ENCODE measurements around the gene MSH2.
"Not testable (repeated sequence)": the region's sequence is repeated elsewhere in the genome, so short reads cannot be mapped to it uniquely, and the experiment has no call there.

MSH2 gene

GRCh38 chr2:47402805-47403608 lies at the start of gene MSH2:
Gene MSH2, plus strand, starts transcription at chr2:47403156. Its CDS starts 36 bp downstream, at chr2:47403192.
- DNase-seq (peak; percentile 92 to 95), ATAC-seq (peak; percentile 94)
- H3K4me3 Mint-ChIP-seq, result peak within 1 kb of the TSS; percentile 97 to 99
- no peaks in the 10 kb centered on the region for H3K27me3 Mint-ChIP-seq
- peak within 1 kb of the TSS; percentile 97 to 99 for H3K27ac Mint-ChIP-seq
- H3K4me1 Mint-ChIP-seq, result peaks cover 44% of the 10 kb centered on the region
- H3K9me3 Mint-ChIP-seq, result peaks cover 0 to 10% of the 10 kb centered on the region in 2 donors

- H3K4me1 Mint-ChIP-seq, result no peaks in the 10 kb centered on the region
- DNase-seq (no peak), ATAC-seq (no peak)
- H3K4me3 Mint-ChIP-seq, result no peak overlapping the region
- no peaks in the 10 kb centered on the region for H3K27me3 Mint-ChIP-seq
- H3K9me3 Mint-ChIP-seq, result no peaks in the 10 kb centered on the region
- H3K27ac Mint-ChIP-seq, result no peak overlapping the region
Observed at GRCh38 chr2:47354013-47354847, 48.7 kb upstream of the MSH2 start.

- DNase-seq (no peak), ATAC-seq (no peak)
- Mint-ChIP-seq H3K4me3 (no peak overlapping the region), H3K4me1 (no peaks in the 10 kb centered on the region), H3K27me3 (no peaks in the 10 kb centered on the region), H3K27ac (no peak overlapping the region), H3K9me3 (no peaks in the 10 kb centered on the region)
Observed at GRCh38 chr2:47354848-47355204, 48.1 kb upstream of the MSH2 start.

- no peak for DNase-seq
- no peak for ATAC-seq
Observed at GRCh38 chr2:47357483-47357882, 45.5 kb upstream of the MSH2 start.

GRCh38 chr2:47359375-47359868 lies 43.5 kb upstream of the MSH2 start:
- H3K27ac Mint-ChIP-seq, result no peak overlapping the region
- no peak overlapping the region for H3K4me3 Mint-ChIP-seq
- H3K27me3 Mint-ChIP-seq, result no peaks in the 10 kb centered on the region
- no peaks in the 10 kb centered on the region for H3K9me3 Mint-ChIP-seq
- H3K4me1 Mint-ChIP-seq, result no peaks in the 10 kb centered on the region
- no peak for DNase-seq
- no peak for ATAC-seq

More at GRCh38 chr2:47357483-47357882, 45.5 kb upstream of the MSH2 start:
- H3K4me1 Mint-ChIP-seq, result no peaks in the 10 kb centered on the region
- H3K27ac Mint-ChIP-seq, result no peak overlapping the region
- no peak overlapping the region for H3K4me3 Mint-ChIP-seq
- no peaks in the 10 kb centered on the region for H3K27me3 Mint-ChIP-seq
- H3K9me3 Mint-ChIP-seq, result no peaks in the 10 kb centered on the region

- H3K27ac Mint-ChIP-seq, result no peak overlapping the region
- H3K9me3 Mint-ChIP-seq, result no peaks in the 10 kb centered on the region
- no peaks in the 10 kb centered on the region for H3K27me3 Mint-ChIP-seq
- H3K4me1 Mint-ChIP-seq, result no peaks in the 10 kb centered on the region
- H3K4me3 Mint-ChIP-seq, result no peak overlapping the region
- DNase-seq (no peak), ATAC-seq (no peak)
Observed at GRCh38 chr2:47360283-47360682, 42.7 kb upstream of the MSH2 start.

- no peak for DNase-seq
- no peaks in the 10 kb centered on the region for H3K27me3 Mint-ChIP-seq
- ATAC-seq, result no peak
- H3K4me3 Mint-ChIP-seq, result no peak overlapping the region
- H3K4me1 Mint-ChIP-seq, result no peaks in the 10 kb centered on the region
- H3K9me3 Mint-ChIP-seq, result no peaks in the 10 kb centered on the region
- no peak overlapping the region for H3K27ac Mint-ChIP-seq
Observed at GRCh38 chr2:47360927-47361326, 42.0 kb upstream of the MSH2 start.

GRCh38 chr2:47361505-47362229 lies 41.3 kb upstream of the MSH2 start:
- H3K27ac Mint-ChIP-seq, H3K9me3 Mint-ChIP-seq, H3K27me3 Mint-ChIP-seq, H3K4me3 Mint-ChIP-seq, DNase-seq, H3K4me1 Mint-ChIP-seq, ATAC-seq: not testable (repeated sequence)

- Mint-ChIP-seq H3K4me1 (no peaks in the 10 kb centered on the region), H3K9me3 (no peaks in the 10 kb centered on the region), H3K4me3 (no peak overlapping the region), H3K27ac (no peak overlapping the region), H3K27me3 (peaks cover 23% of the 10 kb centered on the region)
- ATAC-seq, result no peak
- no peak for DNase-seq
Observed at GRCh38 chr2:47373747-47374146, 29.2 kb upstream of the MSH2 start.

GRCh38 chr2:47375307-47375706 lies 27.6 kb upstream of the MSH2 start:
- ATAC-seq, result no peak
- Mint-ChIP-seq H3K4me3 (no peak overlapping the region), H3K27ac (no peak overlapping the region), H3K9me3 (no peaks in the 10 kb centered on the region), H3K27me3 (peaks cover 20% of the 10 kb centered on the region), H3K4me1 (no peaks in the 10 kb centered on the region)
- no peak for DNase-seq

GRCh38 chr2:47379384-47379783 lies 23.6 kb upstream of the MSH2 start:
- no peak for ATAC-seq
- Mint-ChIP-seq H3K4me3 (no peak overlapping the region), H3K27ac (no peak overlapping the region), H3K9me3 (no peaks in the 10 kb centered on the region), H3K27me3 (peaks cover 7% of the 10 kb centered on the region), H3K4me1 (no peaks in the 10 kb centered on the region)
- DNase-seq, result no peak

GRCh38 chr2:47381408-47381807 lies 21.5 kb upstream of the MSH2 start:
- Mint-ChIP-seq H3K9me3 (no peaks in the 10 kb centered on the region), H3K27me3 (no peaks in the 10 kb centered on the region), H3K4me1 (no peaks in the 10 kb centered on the region), H3K27ac (no peak overlapping the region), H3K4me3 (no peak overlapping the region)
- ATAC-seq (no peak), DNase-seq (no peak)

GRCh38 chr2:47386551-47386950 lies 16.4 kb upstream of the MSH2 start:
- Mint-ChIP-seq H3K9me3 (no peaks in the 10 kb centered on the region), H3K4me1 (no peaks in the 10 kb centered on the region), H3K27ac (no peak overlapping the region), H3K4me3 (no peak overlapping the region), H3K27me3 (peaks cover 7% of the 10 kb centered on the region)
- ATAC-seq, result no peak
- DNase-seq, result no peak

- H3K9me3 Mint-ChIP-seq, result no peaks in the 10 kb centered on the region
- H3K27me3 Mint-ChIP-seq, result peaks cover 7% of the 10 kb centered on the region
- ATAC-seq, result no peak
- no peak overlapping the region for H3K27ac Mint-ChIP-seq
- H3K4me3 Mint-ChIP-seq, result no peak overlapping the region
- H3K4me1 Mint-ChIP-seq, result no peaks in the 10 kb centered on the region
- DNase-seq, result no peak
Observed at GRCh38 chr2:47388888-47389287, 14.1 kb upstream of the MSH2 start.

- Mint-ChIP-seq H3K4me3 (no peak overlapping the region), H3K27me3 (peaks cover 7% of the 10 kb centered on the region), H3K9me3 (no peaks in the 10 kb centered on the region), H3K4me1 (no peaks in the 10 kb centered on the region), H3K27ac (no peak overlapping the region)
- DNase-seq (no peak), ATAC-seq (no peak)
Observed at GRCh38 chr2:47389692-47390091, 13.3 kb upstream of the MSH2 start.
